ENCODE data around the gene TTC28.

Gene TTC28

GRCh38 chr22:27988704-27989103 is 690.9 kb downstream of the TTC28 start:
- no peak for DNase-seq (ENCODE audit: low read depth)

GRCh38 chr22:27987557-27987956 is 692.1 kb downstream of the TTC28 start:
- no peak for DNase-seq (ENCODE audit: low read depth)

GRCh38 chr22:27986937-27987336 is 692.7 kb downstream of the TTC28 start:
- no peak for DNase-seq (ENCODE audit: low read depth)

GRCh38 chr22:27986459-27986858 is 693.2 kb downstream of the TTC28 start:
- DNase-seq (ENCODE audit: low read depth): no peak

- DNase-seq (ENCODE audit: low read depth): no peak
Observed at GRCh38 chr22:27985323-27986275, 694.0 kb downstream of the TTC28 start.

GRCh38 chr22:27984723-27985122 is 694.9 kb downstream of the TTC28 start:
- DNase-seq (ENCODE audit: low read depth): no peak

- no peak for DNase-seq (ENCODE audit: low read depth)
Observed at GRCh38 chr22:27984001-27984695, 695.5 kb downstream of the TTC28 start.

GRCh38 chr22:27983361-27983791 is 696.3 kb downstream of the TTC28 start:
- no peak for DNase-seq (ENCODE audit: low read depth)

GRCh38 chr22:27982630-27983180 is 696.9 kb downstream of the TTC28 start:
- DNase-seq (ENCODE audit: low read depth): no peak

- DNase-seq (ENCODE audit: low read depth): no peak
Observed at GRCh38 chr22:27982106-27982505, 697.5 kb downstream of the TTC28 start.

- no peak for DNase-seq (ENCODE audit: low read depth)
Observed at GRCh38 chr22:27980424-27981148, 699.1 kb downstream of the TTC28 start.

GRCh38 chr22:27978802-27979201 is 700.8 kb downstream of the TTC28 start:
- DNase-seq (ENCODE audit: low read depth): no peak

GRCh38 chr22:27978317-27978716 is 701.3 kb downstream of the TTC28 start:
- no peak for DNase-seq (ENCODE audit: low read depth)

- no peak for DNase-seq (ENCODE audit: low read depth)
Observed at GRCh38 chr22:27976586-27976985, 703.1 kb downstream of the TTC28 start.

- no peak for DNase-seq (ENCODE audit: low read depth)
Observed at GRCh38 chr22:27975381-27976013, 704.1 kb downstream of the TTC28 start.

- no peak for DNase-seq (ENCODE audit: low read depth)
Observed at GRCh38 chr22:27973846-27974245, 705.8 kb downstream of the TTC28 start.

- DNase-seq (ENCODE audit: low read depth): no peak
Observed at GRCh38 chr22:27972732-27973698, 706.6 kb downstream of the TTC28 start.

- no peak for DNase-seq (ENCODE audit: low read depth)
Observed at GRCh38 chr22:27971926-27972325, 707.7 kb downstream of the TTC28 start.

- DNase-seq (ENCODE audit: low read depth): no peak
Observed at GRCh38 chr22:27970596-27971220, 708.9 kb downstream of the TTC28 start.
